ENCODE results near the gene BPIFB1. TPM values are rescaled to one million over a fixed set of nuclear protein-coding genes. Genes with fewer than 3 reads are reported as not detected.

The BPIFB1 gene
- total RNA-seq, 4 donors from 2014 or later, result not detected

- intact Hi-C loops (cut with DNase I), result no loop called here
- H3K27me3 ChIP-seq, result no peaks in the 10 kb centered on the region
- H3K36me3 ChIP-seq, result no peaks in the 10 kb centered on the region
- no peak overlapping the region for H3K27ac ChIP-seq
- no peak overlapping the region for H3K4me3 ChIP-seq (replicated peaks in 1 of 3)
- TF ChIP-seq POLR2A (IDR thresholded peaks at IDR 0.05) (no peak), CTCF (IDR thresholded peaks at IDR 0.05) (no peak)
- H3K4me1 ChIP-seq, result no peaks in the 10 kb centered on the region
- DNase-seq, result no peak
- WGBS, 2 donors, result 90 to 91% methylated on average over 11 of the region's 11 CpGs
- no peaks in the 10 kb centered on the region for H3K9me3 ChIP-seq
These were observed 29.6 kb downstream of the BPIFB1 start for GRCh38 chr20:33312583-33312982.

- H3K27ac ChIP-seq, result no peak overlapping the region
- intact Hi-C loops (cut with DNase I), result no loop called here
- H3K4me1 ChIP-seq, result no peaks in the 10 kb centered on the region
- H3K36me3 ChIP-seq, result no peaks in the 10 kb centered on the region
- no peak for TF ChIP-seq POLR2A (IDR thresholded peaks at IDR 0.05)
- no peak for TF ChIP-seq CTCF (IDR thresholded peaks at IDR 0.05)
- WGBS, 2 donors, result 85 to 92% methylated on average over 7 of the region's 7 CpGs
- no peak for DNase-seq
- no peak overlapping the region for H3K4me3 ChIP-seq (replicated peaks in 1 of 3)
- no peaks in the 10 kb centered on the region for H3K27me3 ChIP-seq
- no peaks in the 10 kb centered on the region for H3K9me3 ChIP-seq
These were observed 30.8 kb downstream of the BPIFB1 start for GRCh38 chr20:33313686-33314314.

- 71 to 84% methylated on average over 5 of the region's 5 CpGs for WGBS, 2 donors
- TF ChIP-seq CTCF (IDR thresholded peaks at IDR 0.05) (no peak), POLR2A (IDR thresholded peaks at IDR 0.05) (no peak)
- intact Hi-C loops (cut with DNase I), result no loop called here
These were observed 33.3 kb downstream of the BPIFB1 start for GRCh38 chr20:33316343-33316742.

GRCh38 chr20:33316958-33317357 lies 33.9 kb downstream of the BPIFB1 start:
- Histone ChIP-seq H3K36me3 (no peaks in the 10 kb centered on the region), H3K27me3 (no peaks in the 10 kb centered on the region), H3K4me3 (replicated peaks in 1 of 3) (no peak overlapping the region), H3K27ac (no peak overlapping the region), H3K4me1 (no peaks in the 10 kb centered on the region), H3K9me3 (no peaks in the 10 kb centered on the region)
- intact Hi-C loops (cut with DNase I), result no loop called here
- no peak for DNase-seq
- no peak for TF ChIP-seq POLR2A (IDR thresholded peaks at IDR 0.05)
- no peak for TF ChIP-seq CTCF (IDR thresholded peaks at IDR 0.05)
- WGBS, 2 donors, result 91 to 95% methylated on average over 3 of the region's 3 CpGs

More at GRCh38 chr20:33316343-33316742, 33.3 kb downstream of the BPIFB1 start:
- Histone ChIP-seq H3K27ac (no peak overlapping the region), H3K27me3 (no peaks in the 10 kb centered on the region), H3K4me3 (replicated peaks in 1 of 3) (no peak overlapping the region), H3K9me3 (no peaks in the 10 kb centered on the region), H3K4me1 (no peaks in the 10 kb centered on the region), H3K36me3 (no peaks in the 10 kb centered on the region)
- DNase-seq, result no peak

- Histone ChIP-seq H3K9me3 (no peaks in the 10 kb centered on the region), H3K27me3 (no peaks in the 10 kb centered on the region), H3K4me1 (no peaks in the 10 kb centered on the region), H3K36me3 (no peaks in the 10 kb centered on the region), H3K4me3 (replicated peaks in 1 of 3) (no peak overlapping the region), H3K27ac (no peak overlapping the region)
- 87 to 94% methylated on average over 13 to 14 of the region's 14 CpGs for WGBS, 2 donors
- DNase-seq, result no peak
- TF ChIP-seq POLR2A (IDR thresholded peaks at IDR 0.05) (no peak), CTCF (IDR thresholded peaks at IDR 0.05) (no peak)
- intact Hi-C loops (cut with DNase I), result no loop called here
These were observed 34.5 kb downstream of the BPIFB1 start for GRCh38 chr20:33317424-33318095.

Data from thyroid gland (tissue), 4 donors.